SK-N-SH (cell line): ENCODE data around the gene UPK1A. TPM values are rescaled to one million over a fixed set of nuclear protein-coding genes. Genes with fewer than 3 reads are reported as not detected.

Source experiments
- CTCF ChIA-PET: fragments of 300-600, 350-600 bp; formaldehyde crosslinking; extraction: SDS; loops from one replicate; lab custom pipeline; 2021; lab: Yijun Ruan, JAX
- POLR2A ChIA-PET: fragments of 350-600 bp; sonication (Branson Sonifier 250); formaldehyde crosslinking; extraction: SDS; loops from one replicate; lab custom pipeline; 2020; ENCODE audit warnings: antibody characterized with exemption, inconsistent platforms; lab: Yijun Ruan, JAX
- DNase-seq: peaks from one replicate; pipeline ENCODE4 v3.0.0; 2012
- H2AFZ ChIP-seq: fragments of 200-600 bp; sonication (generic); 2 replicates; pipeline ENCODE4 v1.8.1; 2016; ENCODE audit warnings: antibody characterized with exemption, mild to moderate bottlenecking, low read depth
- H3F3A ChIP-seq: fragments of 200-600 bp; sonication (generic); replicated peaks from 2 replicates; pipeline ENCODE3; 2016; ENCODE audit warnings: antibody characterized with exemption, mild to moderate bottlenecking; ENCODE audit not compliant: insufficient read depth
- H3K27ac ChIP-seq, 2 experiments: fragments of 200-500 bp in 1 of 2; fragments of 200-600 bp in 1 of 2; sonication (Bioruptor generic) in 1 of 2; sonication (generic), shearing (Covaris generic) in 1 of 2; 2 replicates each; pipeline versions ENCODE4 v1.5.1 to v1.6.1; 2014 to 2016; ENCODE audit warnings: low read depth in 2 of 2, inconsistent platforms in 1 of 2, low read length in 1 of 2, mild to moderate bottlenecking in 1 of 2, mixed read lengths in 1 of 2
- H3K27me3 ChIP-seq: fragments of 200-600 bp; sonication (generic), shearing (Covaris generic); 2 replicates; pipeline ENCODE4 v1.6.1; 2016; ENCODE audit warnings: mixed run types; ENCODE audit not compliant: insufficient read depth
- H3K36me3 ChIP-seq, 2 experiments: fragments of 200-500 bp in 1 of 2; fragments of 200-600 bp in 1 of 2; sonication (Bioruptor generic) in 1 of 2; sonication (generic) in 1 of 2; replicated peaks in 1 of 2; 2 replicates each; pipeline versions ENCODE3 to v1.5.1; 2014 to 2016; ENCODE audit warnings: low read length in 1 of 2, mild to moderate bottlenecking in 1 of 2; ENCODE audit not compliant: insufficient read depth in 2 of 2, control insufficient read depth in 1 of 2
- H3K4me1 ChIP-seq, 2 experiments: fragments of 200-500 bp in 1 of 2; fragments of 200-600 bp in 1 of 2; sonication (Bioruptor generic) in 1 of 2; sonication (generic), shearing (Covaris generic) in 1 of 2; 2 replicates each; pipeline versions ENCODE4 v1.5.1 to v1.6.1; 2014 to 2016; ENCODE audit warnings: low read depth in 1 of 2, low read length in 1 of 2, mixed run types in 1 of 2; ENCODE audit not compliant: insufficient read depth in 2 of 2, control insufficient read depth in 1 of 2
- H3K4me2 ChIP-seq: fragments of 200-600 bp; sonication (generic), shearing (Covaris generic); 2 replicates; pipeline ENCODE4 v1.6.1; 2017; ENCODE audit warnings: mixed run types
- H3K4me3 ChIP-seq, 2 experiments: fragments of 200-500 bp in 1 of 2; fragments of 200-600 bp in 1 of 2; sonication (Bioruptor generic) in 1 of 2; sonication (generic), shearing (Covaris generic) in 1 of 2; 2 replicates each; pipeline versions ENCODE4 v1.5.1 to v1.8.1; 2014 to 2016; ENCODE audit warnings: low read depth in 2 of 2, inconsistent platforms in 1 of 2, low read length in 1 of 2, mild to moderate bottlenecking in 1 of 2, mixed read lengths in 1 of 2, moderate library complexity in 1 of 2
- H3K79me2 ChIP-seq: fragments of 200-600 bp; sonication (generic); 2 replicates; pipeline ENCODE4 v1.8.1; 2017; ENCODE audit warnings: mild to moderate bottlenecking; ENCODE audit not compliant: insufficient read depth
- H3K9ac ChIP-seq: fragments of 200-600 bp; sonication (generic); 2 replicates; pipeline ENCODE4 v1.6.1; 2017; ENCODE audit warnings: mixed run types
- H3K9me2 ChIP-seq: fragments of 200-600 bp; sonication (generic); 2 replicates; pipeline ENCODE4 v1.6.1; 2017; ENCODE audit warnings: mixed run types
- H3K9me3 ChIP-seq: fragments of 200-600 bp; sonication (generic); 2 replicates; pipeline ENCODE4 v1.6.1; 2017; ENCODE audit warnings: mixed run types, mild to moderate bottlenecking, moderate library complexity
- H4K20me1 ChIP-seq: fragments of 200-600 bp; sonication (generic); 2 replicates; pipeline ENCODE4 v1.6.1; 2017; ENCODE audit warnings: mild to moderate bottlenecking, mixed run types; ENCODE audit not compliant: insufficient read depth
- CHD2 ChIP-seq: fragments of 150-350 bp; IDR thresholded peaks from 2 replicates; pipeline ENCODE4 v1.6.1; 2018; ENCODE audit warnings: low read length; ENCODE audit not compliant: partially characterized antibody
- ELF1 ChIP-seq: IDR thresholded peaks from 2 replicates; pipeline ENCODE4 v1.4.0; 2012
- EZH2phosphoT487 ChIP-seq: fragments of 200-600 bp; sonication (generic); IDR thresholded peaks from 2 replicates; pipeline ENCODE4 v1.6.1; 2017; ENCODE audit warnings: low read depth, mixed run types, mild to moderate bottlenecking, antibody characterized with exemption, moderate library complexity, borderline replicate concordance
- IRF3 ChIP-seq: fragments of 150-350 bp; IDR thresholded peaks from 2 replicates; pipeline ENCODE4 v1.6.1; 2016; ENCODE audit warnings: mild to moderate bottlenecking, low read depth, low read length
- MEF2A ChIP-seq: IDR thresholded peaks from 2 replicates; pipeline ENCODE4 v1.4.0; 2012; ENCODE audit warnings: low read depth, borderline replicate concordance
- NFIC ChIP-seq: IDR thresholded peaks from 2 replicates; pipeline ENCODE4 v1.4.0; 2012; ENCODE audit warnings: borderline replicate concordance
- RAD21 ChIP-seq: IDR thresholded peaks from 2 replicates; pipeline ENCODE4 v1.6.1; 2012; ENCODE audit warnings: mild to moderate bottlenecking, low read length
- RCOR1 ChIP-seq: fragments of 150-350 bp; IDR thresholded peaks from 2 replicates; pipeline ENCODE4 v1.6.1; 2017; ENCODE audit warnings: antibody characterized with exemption, low read length
- SIN3A ChIP-seq: IDR thresholded peaks from 2 replicates; pipeline ENCODE4 v1.6.1; 2012; ENCODE audit warnings: low read depth, mild to moderate bottlenecking, low read length, moderate library complexity, borderline replicate concordance
- SMC3 ChIP-seq: IDR thresholded peaks from 2 replicates; pipeline ENCODE4 v1.6.1; 2012; ENCODE audit warnings: low read depth, low read length, improper control_type of control experiment
- TAF1 ChIP-seq: IDR thresholded peaks from 2 replicates; pipeline ENCODE4 v1.6.1; 2012; ENCODE audit warnings: low read depth, mild to moderate bottlenecking, low read length, moderate library complexity, borderline replicate concordance
- TCF12 ChIP-seq: IDR thresholded peaks from 2 replicates; pipeline ENCODE4 v1.4.0; 2012
- TEAD4 ChIP-seq: IDR thresholded peaks from 2 replicates; pipeline ENCODE4 v1.4.0; 2012; ENCODE audit warnings: mild to moderate bottlenecking, borderline replicate concordance; ENCODE audit not compliant: insufficient read depth
- ZBTB33 ChIP-seq: IDR thresholded peaks from 2 replicates; pipeline ENCODE4 v1.4.0; 2012; ENCODE audit warnings: low read depth, borderline replicate concordance
- WGBS: methylation state at CpG from one replicate; pipeline ENCODE4 v1.1.6; 2017; ENCODE audit warnings: low lambda C conversion rate; 5-methylcytosine and 5-hydroxymethylcytosine counted together
- polyA plus RNA-seq, 3 experiments: library from polyadenylated mRNA; depleted of rRNA; stranded (reverse); fragments of >200 nt; gene quantifications; 2 replicates each; pipeline ENCODE4 v1.2.3, GENCODE V29; 2012
- TF ChIP-seq, protein P1 (sequence below): IDR thresholded peaks from 2 replicates; pipeline ENCODE4 v1.6.1; 2012; ENCODE audit warnings: mild to moderate bottlenecking, low read depth, low read length, moderate library complexity
- TF ChIP-seq, protein P2 (sequence below): IDR thresholded peaks from 2 replicates; pipeline ENCODE4; 2012

Gene UPK1A
- polyA plus RNA-seq, 1 of the 3 experiments (the other 2 are of a cell fraction): 0.16 TPM

- Histone ChIP-seq H4K20me1 (no peaks in the 10 kb centered on the region), H3K4me2 (no peak overlapping the region), H3K79me2 (no peaks in the 10 kb centered on the region), H3K4me3 (no peak overlapping the region), H3K36me3 (no peaks in the 10 kb centered on the region), H3K27me3 (peaks cover 4% of the 10 kb centered on the region; the same call in 1 of the 2 replicates), H3K9ac (no peak overlapping the region), H3K9me3 (no peaks in the 10 kb centered on the region), H3K9me2 (no peaks in the 10 kb centered on the region), H3K4me1 (no peaks in the 10 kb centered on the region), H3K27ac (no peak overlapping the region), H2AFZ (no peak overlapping the region), H3F3A (peaks cover 11% of the 10 kb centered on the region)
- POLR2A ChIA-PET: no interaction called here
- no peak for DNase-seq
- 81% methylated on average over 10 of the region's 11 CpGs for WGBS
- TF ChIP-seq RCOR1 (no peak), TAF1 (no peak), TCF12 (no peak), SIN3A (no peak), NFIC (no peak), CHD2 (no peak), EZH2phosphoT487 (no peak), MEF2A (no peak), TEAD4 (no peak), ELF1 (no peak), RAD21 (no peak)
- CTCF ChIA-PET: interaction anchor here (0.7 to 4.1 kb wide), 8 partner anchors 11 to 164 kb away, joined by 3 to 33 read pairs (median 6); partner anchors contain the start of genes KIRREL2, PSENEN, U2AF1L4 and ZBTB32
These were observed 25.7 kb downstream of the UPK1A start for GRCh38 chr19:35692010-35692409.

DNA sequence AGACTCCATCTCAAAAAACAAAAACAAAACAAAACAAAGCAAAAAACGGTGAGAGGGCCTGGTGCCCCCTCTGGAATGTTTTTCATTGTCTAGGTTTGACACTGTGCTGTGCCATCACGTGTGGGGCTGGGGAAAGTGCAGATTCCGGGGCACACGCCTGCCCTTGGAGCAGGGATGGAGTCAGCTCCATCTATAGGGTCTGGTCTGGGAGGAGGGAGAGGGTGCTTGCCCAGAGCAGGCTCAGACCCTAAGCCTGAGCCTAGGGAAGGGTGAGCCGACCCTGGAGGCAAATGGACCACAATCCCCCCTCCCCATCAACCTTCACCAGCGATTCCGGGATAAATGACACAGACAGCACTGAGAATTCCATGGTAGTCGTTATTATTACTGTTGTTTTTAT is 27.1 kb downstream of the UPK1A start:
- DNase-seq: no peak
- H4K20me1 ChIP-seq: no peaks in the 10 kb centered on the region
- POLR2A ChIA-PET: no interaction called here
- no peaks in the 10 kb centered on the region for H3K4me1 ChIP-seq
- CTCF ChIA-PET: interaction anchor here (0.7 to 4.1 kb wide), 14 partner anchors 10 to 340 kb away, joined by 3 to 33 read pairs (median 4); partner anchors contain the start of genes KMT2B, PSENEN, U2AF1L4 and ZBTB32
- H3K9ac ChIP-seq: no peak overlapping the region
- H3K9me3 ChIP-seq: no peaks in the 10 kb centered on the region
- no peak overlapping the region for H2AFZ ChIP-seq
- H3K27me3 ChIP-seq: peaks cover 1% of the 10 kb centered on the region; the same call in 1 of the 2 replicates
- H3F3A ChIP-seq: peaks cover 11% of the 10 kb centered on the region
- no peak overlapping the region for H3K27ac ChIP-seq
- H3K4me2 ChIP-seq: no peak overlapping the region
- no peaks in the 10 kb centered on the region for H3K9me2 ChIP-seq
- H3K4me3 ChIP-seq: no peak overlapping the region; a peak in 1 of 4 replicates
- H3K79me2 ChIP-seq: no peaks in the 10 kb centered on the region
- H3K36me3 ChIP-seq: no peaks in the 10 kb centered on the region
- WGBS: 11% methylated on average over 8 of the region's 8 CpGs
- TF ChIP-seq MEF2A (no peak), IRF3 (no peak), ELF1 (no peak), TEAD4 (no peak), RCOR1 (no peak), SMC3 (no peak), TAF1 (no peak), ZBTB33 (no peak)
- TF ChIP-seq, protein P1, sequence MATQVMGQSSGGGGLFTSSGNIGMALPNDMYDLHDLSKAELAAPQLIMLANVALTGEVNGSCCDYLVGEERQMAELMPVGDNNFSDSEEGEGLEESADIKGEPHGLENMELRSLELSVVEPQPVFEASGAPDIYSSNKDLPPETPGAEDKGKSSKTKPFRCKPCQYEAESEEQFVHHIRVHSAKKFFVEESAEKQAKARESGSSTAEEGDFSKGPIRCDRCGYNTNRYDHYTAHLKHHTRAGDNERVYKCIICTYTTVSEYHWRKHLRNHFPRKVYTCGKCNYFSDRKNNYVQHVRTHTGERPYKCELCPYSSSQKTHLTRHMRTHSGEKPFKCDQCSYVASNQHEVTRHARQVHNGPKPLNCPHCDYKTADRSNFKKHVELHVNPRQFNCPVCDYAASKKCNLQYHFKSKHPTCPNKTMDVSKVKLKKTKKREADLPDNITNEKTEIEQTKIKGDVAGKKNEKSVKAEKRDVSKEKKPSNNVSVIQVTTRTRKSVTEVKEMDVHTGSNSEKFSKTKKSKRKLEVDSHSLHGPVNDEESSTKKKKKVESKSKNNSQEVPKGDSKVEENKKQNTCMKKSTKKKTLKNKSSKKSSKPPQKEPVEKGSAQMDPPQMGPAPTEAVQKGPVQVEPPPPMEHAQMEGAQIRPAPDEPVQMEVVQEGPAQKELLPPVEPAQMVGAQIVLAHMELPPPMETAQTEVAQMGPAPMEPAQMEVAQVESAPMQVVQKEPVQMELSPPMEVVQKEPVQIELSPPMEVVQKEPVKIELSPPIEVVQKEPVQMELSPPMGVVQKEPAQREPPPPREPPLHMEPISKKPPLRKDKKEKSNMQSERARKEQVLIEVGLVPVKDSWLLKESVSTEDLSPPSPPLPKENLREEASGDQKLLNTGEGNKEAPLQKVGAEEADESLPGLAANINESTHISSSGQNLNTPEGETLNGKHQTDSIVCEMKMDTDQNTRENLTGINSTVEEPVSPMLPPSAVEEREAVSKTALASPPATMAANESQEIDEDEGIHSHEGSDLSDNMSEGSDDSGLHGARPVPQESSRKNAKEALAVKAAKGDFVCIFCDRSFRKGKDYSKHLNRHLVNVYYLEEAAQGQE: no peak
- TF ChIP-seq, protein P2, sequence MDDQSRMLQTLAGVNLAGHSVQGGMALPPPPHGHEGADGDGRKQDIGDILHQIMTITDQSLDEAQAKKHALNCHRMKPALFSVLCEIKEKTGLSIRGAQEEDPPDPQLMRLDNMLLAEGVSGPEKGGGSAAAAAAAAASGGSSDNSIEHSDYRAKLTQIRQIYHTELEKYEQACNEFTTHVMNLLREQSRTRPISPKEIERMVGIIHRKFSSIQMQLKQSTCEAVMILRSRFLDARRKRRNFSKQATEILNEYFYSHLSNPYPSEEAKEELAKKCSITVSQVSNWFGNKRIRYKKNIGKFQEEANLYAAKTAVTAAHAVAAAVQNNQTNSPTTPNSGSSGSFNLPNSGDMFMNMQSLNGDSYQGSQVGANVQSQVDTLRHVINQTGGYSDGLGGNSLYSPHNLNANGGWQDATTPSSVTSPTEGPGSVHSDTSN: no peak
- TF ChIP-seq, all 33 proteins: peak for 0
